Keratinocyte (primary cell): Measurements from ENCODE around the gene TSHZ2. TPM values are rescaled to one million over a fixed set of nuclear protein-coding genes. Genes with fewer than 3 reads are reported as not detected.

ENCODE experiments used
- DNase-seq: peaks from one replicate; pipeline ENCODE4 v3.0.0-alpha.2; 2011; ENCODE audit warnings: low read depth, missing footprints, low spot score
- FAIRE-seq: peaks from 2 replicates; lab custom pipeline; 2011; peaks lifted over from hg19 to GRCh38; lab: Jason Lieb, UNC
- H2AFZ ChIP-seq: 2 replicates; pipeline ENCODE4 v1.6.0; 2012; ENCODE audit warnings: low read length, control low read depth, inconsistent platforms; ENCODE audit not compliant: control insufficient read depth
- H3K27ac ChIP-seq: 2 replicates; pipeline ENCODE4 v1.5.1; 2011; ENCODE audit warnings: low read length; ENCODE audit not compliant: control insufficient read depth, insufficient read depth
- H3K27me3 ChIP-seq: 3 replicates; pipeline ENCODE4 v1.6.0; 2011; ENCODE audit warnings: low read length; ENCODE audit not compliant: control insufficient read depth, insufficient read depth; ENCODE audit errors: extremely low read depth
- H3K36me3 ChIP-seq, 2 experiments: 2 replicates in 1 of 2; 3 replicates in 1 of 2; pipeline ENCODE4 v1.5.1; 2011; ENCODE audit warnings: low read length in 2 of 2, mild to moderate bottlenecking in 1 of 2; ENCODE audit not compliant: control insufficient read depth in 2 of 2, insufficient read depth in 2 of 2; ENCODE audit errors: extremely low read depth in 1 of 2
- H3K4me1 ChIP-seq: 3 replicates; pipeline ENCODE4 v1.5.1; 2011; ENCODE audit warnings: low read length; ENCODE audit not compliant: control insufficient read depth, insufficient read depth; ENCODE audit errors: extremely low read depth
- H3K4me2 ChIP-seq: 3 replicates; pipeline ENCODE4 v1.6.0; 2011; ENCODE audit warnings: low read depth, low read length; ENCODE audit not compliant: control insufficient read depth, insufficient read depth; ENCODE audit errors: extremely low read depth
- H3K4me3 ChIP-seq, 3 experiments: fragments of 200-600 bp in 1 of 3; sonication (generic) in 1 of 3; 2 replicates in 2 of 3; 3 replicates in 1 of 3; pipeline ENCODE4 v1.5.1; 2011 to 2016; ENCODE audit warnings: low read length in 3 of 3, mild to moderate bottlenecking in 3 of 3, control low read depth in 2 of 3, inconsistent platforms in 1 of 3, low read depth in 1 of 3, mixed read lengths in 1 of 3, mixed run types in 1 of 3, moderate library complexity in 1 of 3; ENCODE audit not compliant: control insufficient read depth in 2 of 3, insufficient read depth in 2 of 3; ENCODE audit errors: extremely low read depth in 1 of 3
- H3K79me2 ChIP-seq: 2 replicates; pipeline ENCODE4 v1.6.0; 2012; ENCODE audit warnings: low read length; ENCODE audit not compliant: control insufficient read depth, insufficient read depth
- H3K9ac ChIP-seq: 3 replicates; pipeline ENCODE4 v1.6.0; 2011; ENCODE audit warnings: low read length; ENCODE audit not compliant: control insufficient read depth, insufficient read depth; ENCODE audit errors: extremely low read depth
- H3K9me1 ChIP-seq: 3 replicates; pipeline ENCODE4 v1.6.0; 2011; ENCODE audit warnings: low read length; ENCODE audit not compliant: control insufficient read depth, insufficient read depth; ENCODE audit errors: extremely low read depth
- H3K9me3 ChIP-seq: 2 replicates; pipeline ENCODE4 v1.5.1; 2012; ENCODE audit warnings: low read depth, low read length; ENCODE audit not compliant: control insufficient read depth
- H4K20me1 ChIP-seq: 3 replicates; pipeline ENCODE4 v1.6.0; 2011; ENCODE audit warnings: low read length; ENCODE audit not compliant: control insufficient read depth, insufficient read depth; ENCODE audit errors: extremely low read depth
- CTCF ChIP-seq, 3 experiments: IDR thresholded peaks in 1 of 3; conservative IDR thresholded peaks in 1 of 3; optimal IDR thresholded peaks in 1 of 3; 2 replicates in 2 of 3; 3 replicates in 1 of 3; pipeline versions ENCODE3 to v1.5.1; 2011; ENCODE audit warnings: low read length in 3 of 3, mild to moderate bottlenecking in 3 of 3, moderate library complexity in 2 of 3, control low read depth in 1 of 3, inconsistent platforms in 1 of 3; ENCODE audit not compliant: insufficient read depth in 2 of 3; ENCODE audit errors: extremely low read depth in 1 of 3
- EZH2 ChIP-seq: IDR thresholded peaks from one replicate; pipeline ENCODE4 v1.6.1; 2012; ENCODE audit warnings: inconsistent platforms, mild to moderate bottlenecking, low read length, moderate library complexity
- dilution Hi-C: fragments of 300-500 bp; cut with MboI; formaldehyde crosslinking; loops from one replicate; pipeline ENCODE4 v1.7.0; 2020; ENCODE audit warnings: low sequenced_read_pairs; ENCODE audit not compliant: extremely low pct_ligation_motif_present
- polyA plus RNA-seq, 5 experiments: library from polyadenylated mRNA; depleted of rRNA in 3 of 5; stranded (reverse) in 3 of 5; stranded (forward) in 1 of 5; unstranded in 1 of 5; fragments of >200 nt; gene quantifications; 1 replicate in 1 of 5; 2 replicates in 3 of 5; 3 replicates in 1 of 5; pipeline versions ENCODE4 v1.2.1 to v1.2.3, GENCODE V29; 2011 to 2012; ENCODE audit warnings: missing spikeins in 2 of 5, low read depth in 1 of 5, low replicate concordance in 1 of 5

Gene TSHZ2
- polyA plus RNA-seq, 1 donor (not counting 4 experiments of a cell fraction or from before 2014, with no cell fraction given): 1.1 TPM

- no peaks in the 10 kb centered on the region for H3K4me1 ChIP-seq
- no peak overlapping the region for H2AFZ ChIP-seq
- no peak overlapping the region for H3K4me2 ChIP-seq
- no peaks in the 10 kb centered on the region for H4K20me1 ChIP-seq
- H3K27me3 ChIP-seq: no peaks in the 10 kb centered on the region
- H3K9me1 ChIP-seq: no peaks in the 10 kb centered on the region
- no peak for FAIRE-seq
- no peak overlapping the region for H3K4me3 ChIP-seq
- TF ChIP-seq CTCF (optimal IDR thresholded peaks at IDR 0.05 in 1 of 3, IDR thresholded peaks at IDR 0.05 in 1 of 3, conservative IDR thresholded peaks at IDR 0.05 in 1 of 3; ENCODE audit: extremely low read depth in 1 of 3, insufficient read depth in 2 of 3, low read length in 3 of 3) (no peak), EZH2 (no peak)
- H3K36me3 ChIP-seq: no peaks in the 10 kb centered on the region
- H3K9me3 ChIP-seq: no peaks in the 10 kb centered on the region
- dilution Hi-C loops: no loop called here
- no peak overlapping the region for H3K9ac ChIP-seq
- no peak overlapping the region for H3K27ac ChIP-seq
- no peak for DNase-seq
- no peaks in the 10 kb centered on the region for H3K79me2 ChIP-seq
These were observed 466.2 kb downstream of the TSHZ2 start for GRCh38 chr20:53438368-53438767.

GRCh38 chr20:53439046-53439445 is 466.9 kb downstream of the TSHZ2 start:
- H3K27ac ChIP-seq: no peak overlapping the region
- no peaks in the 10 kb centered on the region for H3K27me3 ChIP-seq
- H3K9ac ChIP-seq: no peak overlapping the region
- no peak overlapping the region for H2AFZ ChIP-seq
- no peak for FAIRE-seq
- no peaks in the 10 kb centered on the region for H3K36me3 ChIP-seq
- no peak for DNase-seq
- no peak for TF ChIP-seq CTCF (optimal IDR thresholded peaks at IDR 0.05 in 1 of 3, IDR thresholded peaks at IDR 0.05 in 1 of 3, conservative IDR thresholded peaks at IDR 0.05 in 1 of 3; ENCODE audit: extremely low read depth in 1 of 3, insufficient read depth in 2 of 3, low read length in 3 of 3)
- no peak for TF ChIP-seq EZH2
- no peak overlapping the region for H3K4me2 ChIP-seq
- no peaks in the 10 kb centered on the region for H4K20me1 ChIP-seq
- no peaks in the 10 kb centered on the region for H3K4me1 ChIP-seq
- H3K79me2 ChIP-seq: no peaks in the 10 kb centered on the region
- H3K4me3 ChIP-seq: no peak overlapping the region
- H3K9me1 ChIP-seq: no peaks in the 10 kb centered on the region
- no peaks in the 10 kb centered on the region for H3K9me3 ChIP-seq
- dilution Hi-C loops: no loop called here
